ENCODE measurements around the gene PZP. TPM values are rescaled to one million over a fixed set of nuclear protein-coding genes. Genes with fewer than 3 reads are reported as not detected.
A peak's percentile ranks its signal among the peaks of the same experiment; 100 is the strongest.

The PZP gene
- total and polyA plus RNA-seq, 2 of the 13 experiments (the other 11 are each of a cell fraction or from before 2014, with no cell fraction given) = 0.07 to 0.89 TPM

DNA sequence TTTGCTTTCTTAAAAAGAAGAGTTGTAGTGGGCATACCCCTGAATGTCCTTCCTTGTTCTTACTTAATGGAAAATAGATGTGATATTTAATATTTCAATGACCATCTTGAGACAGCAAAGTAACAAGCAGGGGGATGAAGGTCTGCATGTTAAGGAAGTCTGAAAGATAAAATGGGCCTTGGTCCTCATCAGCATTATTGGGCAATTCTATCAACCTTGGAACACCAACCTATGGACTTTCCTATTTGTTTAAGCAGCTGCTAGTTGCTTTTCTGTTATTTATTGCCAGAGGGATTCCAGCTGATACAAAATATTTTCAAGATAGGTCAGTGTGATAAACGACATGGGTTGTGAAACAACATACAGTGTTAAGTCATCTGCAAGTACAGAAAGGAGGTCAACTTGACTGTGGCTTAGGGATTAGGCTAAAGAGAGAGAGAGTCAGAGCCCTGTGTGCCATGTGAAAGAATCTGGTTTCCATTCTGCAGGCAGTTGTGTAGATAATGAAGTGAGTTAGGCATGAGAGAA is 76.1 kb downstream of the PZP start (continued):
- TF ChIP-seq, protein P1, sequence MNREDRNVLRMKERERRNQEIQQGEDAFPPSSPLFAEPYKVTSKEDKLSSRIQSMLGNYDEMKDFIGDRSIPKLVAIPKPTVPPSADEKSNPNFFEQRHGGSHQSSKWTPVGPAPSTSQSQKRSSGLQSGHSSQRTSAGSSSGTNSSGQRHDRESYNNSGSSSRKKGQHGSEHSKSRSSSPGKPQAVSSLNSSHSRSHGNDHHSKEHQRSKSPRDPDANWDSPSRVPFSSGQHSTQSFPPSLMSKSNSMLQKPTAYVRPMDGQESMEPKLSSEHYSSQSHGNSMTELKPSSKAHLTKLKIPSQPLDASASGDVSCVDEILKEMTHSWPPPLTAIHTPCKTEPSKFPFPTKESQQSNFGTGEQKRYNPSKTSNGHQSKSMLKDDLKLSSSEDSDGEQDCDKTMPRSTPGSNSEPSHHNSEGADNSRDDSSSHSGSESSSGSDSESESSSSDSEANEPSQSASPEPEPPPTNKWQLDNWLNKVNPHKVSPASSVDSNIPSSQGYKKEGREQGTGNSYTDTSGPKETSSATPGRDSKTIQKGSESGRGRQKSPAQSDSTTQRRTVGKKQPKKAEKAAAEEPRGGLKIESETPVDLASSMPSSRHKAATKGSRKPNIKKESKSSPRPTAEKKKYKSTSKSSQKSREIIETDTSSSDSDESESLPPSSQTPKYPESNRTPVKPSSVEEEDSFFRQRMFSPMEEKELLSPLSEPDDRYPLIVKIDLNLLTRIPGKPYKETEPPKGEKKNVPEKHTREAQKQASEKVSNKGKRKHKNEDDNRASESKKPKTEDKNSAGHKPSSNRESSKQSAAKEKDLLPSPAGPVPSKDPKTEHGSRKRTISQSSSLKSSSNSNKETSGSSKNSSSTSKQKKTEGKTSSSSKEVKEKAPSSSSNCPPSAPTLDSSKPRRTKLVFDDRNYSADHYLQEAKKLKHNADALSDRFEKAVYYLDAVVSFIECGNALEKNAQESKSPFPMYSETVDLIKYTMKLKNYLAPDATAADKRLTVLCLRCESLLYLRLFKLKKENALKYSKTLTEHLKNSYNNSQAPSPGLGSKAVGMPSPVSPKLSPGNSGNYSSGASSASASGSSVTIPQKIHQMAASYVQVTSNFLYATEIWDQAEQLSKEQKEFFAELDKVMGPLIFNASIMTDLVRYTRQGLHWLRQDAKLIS (CRISPR knock-in tag; IDR thresholded peaks at IDR 0.05) = peak; percentile 78; the same call in 1 of the 2 replicates
- TF ChIP-seq ZNF335 (CRISPR knock-in tag; IDR thresholded peaks at IDR 0.05) (peak; percentile 70; the same call in 1 of the 2 replicates), ERF (CRISPR knock-in tag; IDR thresholded peaks at IDR 0.05) (peak; percentile 95), KMT2A (CRISPR knock-in tag; IDR thresholded peaks at IDR 0.05) (peak; percentile 56; the same call in 1 of the 2 replicates), ZNF557 (CRISPR knock-in tag; IDR thresholded peaks at IDR 0.05) (peak; percentile 22; the same call in 1 of the 2 replicates), ETV6 (CRISPR knock-in tag; conservative IDR thresholded peaks at IDR 0.05) (no peak), SRY (CRISPR knock-in tag; IDR thresholded peaks at IDR 0.05) (no peak; the same call in 1 of the 2 replicates), SRSF4 (IDR thresholded peaks at IDR 0.05; ENCODE audit: low read depth, low read length, poor library complexity, severe bottlenecking) (no peak), SETDB1 (CRISPR knock-in tag; IDR thresholded peaks at IDR 0.05; ENCODE audit: borderline replicate concordance) (no peak), ZNF709 (CRISPR knock-in tag; IDR thresholded peaks at IDR 0.05) (no peak), ZFP82 (CRISPR knock-in tag; IDR thresholded peaks at IDR 0.05; ENCODE audit: borderline replicate concordance) (no peak)
- TF ChIP-seq, protein P2, sequence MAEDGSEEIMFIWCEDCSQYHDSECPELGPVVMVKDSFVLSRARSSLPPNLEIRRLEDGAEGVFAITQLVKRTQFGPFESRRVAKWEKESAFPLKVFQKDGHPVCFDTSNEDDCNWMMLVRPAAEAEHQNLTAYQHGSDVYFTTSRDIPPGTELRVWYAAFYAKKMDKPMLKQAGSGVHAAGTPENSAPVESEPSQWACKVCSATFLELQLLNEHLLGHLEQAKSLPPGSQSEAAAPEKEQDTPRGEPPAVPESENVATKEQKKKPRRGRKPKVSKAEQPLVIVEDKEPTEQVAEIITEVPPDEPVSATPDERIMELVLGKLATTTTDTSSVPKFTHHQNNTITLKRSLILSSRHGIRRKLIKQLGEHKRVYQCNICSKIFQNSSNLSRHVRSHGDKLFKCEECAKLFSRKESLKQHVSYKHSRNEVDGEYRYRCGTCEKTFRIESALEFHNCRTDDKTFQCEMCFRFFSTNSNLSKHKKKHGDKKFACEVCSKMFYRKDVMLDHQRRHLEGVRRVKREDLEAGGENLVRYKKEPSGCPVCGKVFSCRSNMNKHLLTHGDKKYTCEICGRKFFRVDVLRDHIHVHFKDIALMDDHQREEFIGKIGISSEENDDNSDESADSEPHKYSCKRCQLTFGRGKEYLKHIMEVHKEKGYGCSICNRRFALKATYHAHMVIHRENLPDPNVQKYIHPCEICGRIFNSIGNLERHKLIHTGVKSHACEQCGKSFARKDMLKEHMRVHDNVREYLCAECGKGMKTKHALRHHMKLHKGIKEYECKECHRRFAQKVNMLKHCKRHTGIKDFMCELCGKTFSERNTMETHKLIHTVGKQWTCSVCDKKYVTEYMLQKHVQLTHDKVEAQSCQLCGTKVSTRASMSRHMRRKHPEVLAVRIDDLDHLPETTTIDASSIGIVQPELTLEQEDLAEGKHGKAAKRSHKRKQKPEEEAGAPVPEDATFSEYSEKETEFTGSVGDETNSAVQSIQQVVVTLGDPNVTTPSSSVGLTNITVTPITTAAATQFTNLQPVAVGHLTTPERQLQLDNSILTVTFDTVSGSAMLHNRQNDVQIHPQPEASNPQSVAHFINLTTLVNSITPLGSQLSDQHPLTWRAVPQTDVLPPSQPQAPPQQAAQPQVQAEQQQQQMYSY (CRISPR knock-in tag; IDR thresholded peaks at IDR 0.05) = no peak
- TF ChIP-seq, protein P3, sequence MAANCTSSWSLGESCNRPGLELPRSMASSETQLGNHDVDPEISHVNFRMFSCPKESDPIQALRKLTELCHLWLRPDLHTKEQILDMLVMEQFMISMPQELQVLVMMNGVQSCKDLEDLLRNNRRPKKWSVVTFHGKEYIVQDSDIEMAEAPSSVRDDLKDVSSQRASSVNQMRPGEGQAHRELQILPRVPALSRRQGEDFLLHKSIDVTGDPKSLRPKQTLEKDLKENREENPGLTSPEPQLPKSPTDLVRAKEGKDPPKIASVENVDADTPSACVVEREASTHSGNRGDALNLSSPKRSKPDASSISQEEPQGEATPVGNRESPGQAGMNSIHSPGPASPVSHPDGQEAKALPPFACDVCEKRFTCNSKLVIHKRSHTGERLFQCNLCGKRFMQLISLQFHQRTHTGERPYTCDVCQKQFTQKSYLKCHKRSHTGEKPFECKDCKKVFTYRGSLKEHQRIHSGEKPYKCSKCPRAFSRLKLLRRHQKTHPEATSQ (CRISPR knock-in tag; IDR thresholded peaks at IDR 0.05; ENCODE audit: borderline replicate concordance) = peak; percentile 84; the same call in 1 of the 2 replicates
- TF ChIP-seq, protein P4, sequence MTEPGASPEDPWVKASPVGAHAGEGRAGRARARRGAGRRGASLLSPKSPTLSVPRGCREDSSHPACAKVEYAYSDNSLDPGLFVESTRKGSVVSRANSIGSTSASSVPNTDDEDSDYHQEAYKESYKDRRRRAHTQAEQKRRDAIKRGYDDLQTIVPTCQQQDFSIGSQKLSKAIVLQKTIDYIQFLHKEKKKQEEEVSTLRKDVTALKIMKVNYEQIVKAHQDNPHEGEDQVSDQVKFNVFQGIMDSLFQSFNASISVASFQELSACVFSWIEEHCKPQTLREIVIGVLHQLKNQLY (CRISPR knock-in tag; IDR thresholded peaks at IDR 0.05) = peak; percentile 90
- TF ChIP-seq, protein P5, sequence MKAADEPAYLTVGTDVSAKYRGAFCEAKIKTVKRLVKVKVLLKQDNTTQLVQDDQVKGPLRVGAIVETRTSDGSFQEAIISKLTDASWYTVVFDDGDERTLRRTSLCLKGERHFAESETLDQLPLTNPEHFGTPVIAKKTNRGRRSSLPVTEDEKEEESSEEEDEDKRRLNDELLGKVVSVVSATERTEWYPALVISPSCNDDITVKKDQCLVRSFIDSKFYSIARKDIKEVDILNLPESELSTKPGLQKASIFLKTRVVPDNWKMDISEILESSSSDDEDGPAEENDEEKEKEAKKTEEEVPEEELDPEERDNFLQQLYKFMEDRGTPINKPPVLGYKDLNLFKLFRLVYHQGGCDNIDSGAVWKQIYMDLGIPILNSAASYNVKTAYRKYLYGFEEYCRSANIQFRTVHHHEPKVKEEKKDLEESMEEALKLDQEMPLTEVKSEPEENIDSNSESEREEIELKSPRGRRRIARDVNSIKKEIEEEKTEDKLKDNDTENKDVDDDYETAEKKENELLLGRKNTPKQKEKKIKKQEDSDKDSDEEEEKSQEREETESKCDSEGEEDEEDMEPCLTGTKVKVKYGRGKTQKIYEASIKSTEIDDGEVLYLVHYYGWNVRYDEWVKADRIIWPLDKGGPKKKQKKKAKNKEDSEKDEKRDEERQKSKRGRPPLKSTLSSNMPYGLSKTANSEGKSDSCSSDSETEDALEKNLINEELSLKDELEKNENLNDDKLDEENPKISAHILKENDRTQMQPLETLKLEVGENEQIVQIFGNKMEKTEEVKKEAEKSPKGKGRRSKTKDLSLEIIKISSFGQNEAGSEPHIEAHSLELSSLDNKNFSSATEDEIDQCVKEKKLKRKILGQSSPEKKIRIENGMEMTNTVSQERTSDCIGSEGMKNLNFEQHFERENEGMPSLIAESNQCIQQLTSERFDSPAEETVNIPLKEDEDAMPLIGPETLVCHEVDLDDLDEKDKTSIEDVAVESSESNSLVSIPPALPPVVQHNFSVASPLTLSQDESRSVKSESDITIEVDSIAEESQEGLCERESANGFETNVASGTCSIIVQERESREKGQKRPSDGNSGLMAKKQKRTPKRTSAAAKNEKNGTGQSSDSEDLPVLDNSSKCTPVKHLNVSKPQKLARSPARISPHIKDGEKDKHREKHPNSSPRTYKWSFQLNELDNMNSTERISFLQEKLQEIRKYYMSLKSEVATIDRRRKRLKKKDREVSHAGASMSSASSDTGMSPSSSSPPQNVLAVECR (CRISPR knock-in tag; IDR thresholded peaks at IDR 0.05; ENCODE audit: borderline replicate concordance) = peak; percentile 70; the same call in 1 of the 2 replicates
